Sigmoid colon (tissue), 7 donors: ENCODE data around the gene MAMSTR. TPM values are rescaled to one million over a fixed set of nuclear protein-coding genes. Genes with fewer than 3 reads are reported as not detected.

Source experiments
- DNase-seq: peaks from one replicate; pipeline ENCODE4 v3.0.0-alpha.2; 2019
- H3K27ac ChIP-seq, 4 donors: fragments of 200-600 bp; sonication (generic); one replicate each; pipeline ENCODE4 v1.5.1; 2016 to 2019; ENCODE audit warnings: mild to moderate bottlenecking in 1 of 4
- H3K27me3 ChIP-seq, 3 donors: fragments of 200-600 bp; sonication (generic); one replicate each; pipeline ENCODE4 v1.5.1; 2019; ENCODE audit warnings: mild to moderate bottlenecking in 1 of 3
- H3K36me3 ChIP-seq, 4 donors: fragments of 200-600 bp; sonication (generic); one replicate each; pipeline ENCODE4 v1.5.1; 2016 to 2019
- H3K4me1 ChIP-seq, 4 donors: fragments of 200-600 bp; sonication (generic); one replicate each; pipeline ENCODE4 v1.5.1; 2017 to 2019
- H3K4me3 ChIP-seq, 4 donors: fragments of 200-600 bp; sonication (generic); one replicate each; pipeline ENCODE4 v1.5.1; 2017 to 2019; ENCODE audit warnings: mild to moderate bottlenecking in 2 of 4, moderate library complexity in 1 of 4
- H3K9me3 ChIP-seq, 4 donors: fragments of 200-600 bp in 3 of 4; sonication (generic) in 3 of 4; one replicate each; pipeline versions ENCODE4 v1.5.1 to v1.6.1; 2013 to 2019
- CTCF ChIP-seq, 4 experiments: fragments of 450-650 bp in 3 of 4; fragments of 200-600 bp in 1 of 4; IDR thresholded peaks; one replicate each; pipeline ENCODE4 v1.5.1; 2016 to 2019; ENCODE audit warnings: antibody characterized with exemption in 4 of 4, mild to moderate bottlenecking in 3 of 4, moderate library complexity in 2 of 4
- EP300 ChIP-seq, 4 donors: sonication (generic); formaldehyde crosslinking; IDR thresholded peaks; one replicate each; pipeline ENCODE4 v1.6.1; 2017; ENCODE audit warnings: antibody characterized with exemption in 4 of 4
- POLR2A ChIP-seq, 2 donors: fragments of 450-650 bp; IDR thresholded peaks; one replicate each; pipeline ENCODE4 v1.6.1; 2016; ENCODE audit warnings: antibody characterized with exemption in 2 of 2, mild to moderate bottlenecking in 2 of 2, moderate library complexity in 2 of 2
- POLR2AphosphoS5 ChIP-seq, 4 donors: sonication (generic); formaldehyde crosslinking; IDR thresholded peaks; one replicate each; pipeline ENCODE4 v1.6.1; 2017; ENCODE audit warnings: antibody characterized with exemption in 4 of 4
- WGBS, 2 donors: extraction: QIAGEN DNeasy Blood & Tissue Kit; methylation state at CpG; one replicate each; pipeline ENCODE4 v1.1.7; 2013; 5-methylcytosine and 5-hydroxymethylcytosine counted together
- intact Hi-C: fragments of 100-400 bp; cut with DNase I; formaldehyde crosslinking; loops from one replicate; pipeline ENCODE4 v1.15.1; 2023
- polyA plus RNA-seq, 3 donors: library from polyadenylated mRNA; stranded (reverse); fragments of 200-250 nt; gene quantifications; one replicate each; pipeline ENCODE4 v1.2.3, GENCODE V29; 2013
- total RNA-seq, 4 donors: library from RNA; depleted of rRNA; stranded (reverse); fragments of >200 nt; gene quantifications; one replicate each; pipeline ENCODE4 v1.1.0, GENCODE V29; 2016
- donor health status: healthy with polysubstance abuse.
- donor health status: Bipolar disorder and iron deficiency.
- donor health status: healthy.

Gene MAMSTR
- total and polyA plus RNA-seq, 7 donors = 0.69 to 1.8 (median 0.89) TPM; not detected in 1

- no peaks in the 10 kb centered on the region for H3K27me3 ChIP-seq
- intact Hi-C loops = loop anchor here (1.0 to 5.0 kb wide), 2 partner anchors 32 to 69 kb away; partner anchors contain the start of genes CA11 and IZUMO1
- WGBS, 2 donors = 34 to 58% methylated on average over 26 of the region's 26 CpGs
- peaks cover 0 to 58% (median 44%) of the 10 kb centered on the region in 4 donors for H3K4me1 ChIP-seq
- peak overlapping the region; percentile 36 to 75 (median 58) for H3K4me3 ChIP-seq
- no peaks in the 10 kb centered on the region for H3K36me3 ChIP-seq
- H3K9me3 ChIP-seq = peaks cover 0 to 2% (median 0%) of the 10 kb centered on the region in 4 donors
- H3K27ac ChIP-seq = peak overlapping the region; percentile 84 to 88 (median 86)
- DNase-seq = peak; percentile 79
- TF ChIP-seq POLR2A (IDR thresholded peaks at IDR 0.05) (no peak), EP300 (IDR thresholded peaks at IDR 0.05) (no peak), POLR2AphosphoS5 (IDR thresholded peaks at IDR 0.05) (no peak), CTCF (IDR thresholded peaks at IDR 0.05) (no peak)
Measured at GRCh38 chr19:48714759-48715675, 4.5 kb downstream of the MAMSTR start.

GRCh38 chr19:48713864-48714755 is 5.4 kb downstream of the MAMSTR start:
- intact Hi-C loops = loop anchor here (1.0 to 5.0 kb wide), 3 partner anchors 33 to 68 kb away; partner anchors contain the start of genes CA11 and IZUMO1
- TF ChIP-seq POLR2A (IDR thresholded peaks at IDR 0.05) = peak in 1 of 2 donors; percentile 58
- no peak for TF ChIP-seq CTCF (IDR thresholded peaks at IDR 0.05)
- no peak for TF ChIP-seq EP300 (IDR thresholded peaks at IDR 0.05)
- peak; percentile 49 to 73 (median 58) for TF ChIP-seq POLR2AphosphoS5 (IDR thresholded peaks at IDR 0.05)
- Histone ChIP-seq H3K27ac (peak overlapping the region; percentile 84 to 88 (median 86)), H3K27me3 (no peaks in the 10 kb centered on the region), H3K9me3 (peaks cover 0 to 2% (median 0%) of the 10 kb centered on the region in 4 donors), H3K36me3 (no peaks in the 10 kb centered on the region), H3K4me3 (peak overlapping the region; percentile 52 to 75 (median 62)), H3K4me1 (peaks cover 0 to 49% (median 40%) of the 10 kb centered on the region in 4 donors)
- WGBS, 2 donors = 1% methylated on average over 67 of the region's 67 CpGs
- peak; percentile 100 for DNase-seq

GRCh38 chr19:48713041-48713863 is 6.3 kb downstream of the MAMSTR start:
- intact Hi-C loops = loop anchor here (2.0 to 5.0 kb wide), 2 partner anchors 34 to 38 kb away; partner anchors contain the start of gene IZUMO1
- Histone ChIP-seq H3K27ac (peak overlapping the region; percentile 77 to 88 (median 84)), H3K27me3 (no peaks in the 10 kb centered on the region), H3K9me3 (peaks cover 0 to 2% (median 0%) of the 10 kb centered on the region in 4 donors), H3K36me3 (no peaks in the 10 kb centered on the region), H3K4me1 (peaks cover 0 to 45% (median 38%) of the 10 kb centered on the region in 4 donors), H3K4me3 (peak overlapping the region; percentile 52 to 75 (median 62))
- TF ChIP-seq CTCF (IDR thresholded peaks at IDR 0.05) (peak in 2 of 4 experiments; percentile 9 to 18), POLR2A (IDR thresholded peaks at IDR 0.05) (no peak)
- no peak for DNase-seq
- 14 to 18% methylated on average over 25 of the region's 25 CpGs for WGBS, 2 donors
